GM23248 (cell line): Measurements from ENCODE around the gene CFC1B.
"Not testable (repeated sequence)": the region's sequence is repeated elsewhere in the genome, so short reads cannot be mapped to it uniquely, and the experiment has no call there.

Source experiments
- EZH2 ChIP-seq: fragments of 200-600 bp; sonication (generic); IDR thresholded peaks from 2 replicates; pipeline ENCODE4 v1.6.1; 2018; ENCODE audit warnings: antibody characterized with exemption, mild to moderate bottlenecking; ENCODE audit not compliant: insufficient read depth, poor library complexity, severe bottlenecking
- EZH2phosphoT487 ChIP-seq: fragments of 200-600 bp; sonication (generic); IDR thresholded peaks from 2 replicates; pipeline ENCODE4 v1.6.1; 2018; ENCODE audit warnings: antibody characterized with exemption, moderate library complexity, mild to moderate bottlenecking, low read depth; ENCODE audit not compliant: insufficient read depth

DNA sequence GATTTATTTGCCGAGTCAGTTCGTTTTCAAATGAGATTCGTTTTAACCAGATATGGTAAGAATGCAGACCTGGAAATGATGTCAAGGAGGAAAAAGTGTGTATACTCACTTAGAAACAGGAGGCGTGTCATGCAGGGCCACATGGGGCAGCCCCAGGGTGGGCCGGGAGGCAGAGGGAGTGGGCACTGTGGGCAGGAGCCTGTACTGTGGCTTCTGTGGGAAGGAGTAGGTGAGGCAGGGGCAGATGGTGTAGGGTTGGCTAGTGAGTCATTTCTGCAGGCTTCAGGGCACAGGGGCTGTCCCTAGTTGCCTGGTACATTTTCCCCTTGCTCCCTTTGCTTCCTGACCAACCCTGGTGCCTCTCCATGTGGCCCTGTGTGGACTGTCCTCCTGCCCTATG lies 10.2 kb downstream of the CFC1B start:
- TF ChIP-seq EZH2phosphoT487, EZH2: not testable (repeated sequence)
